Measurements from ENCODE around the gene MYADML2. TPM values are rescaled to one million over a fixed set of nuclear protein-coding genes. Genes with fewer than 3 reads are reported as not detected.

The MYADML2 gene
- total RNA-seq, 1 donor from 2014 or later: not detected

- DNase-seq (ENCODE audit: low spot score): no peak
- H3K4me3 Mint-ChIP-seq (ENCODE audit: unreplicated experiment): no peak overlapping the region
Measured at GRCh38 chr17:81906476-81907218, 40.4 kb downstream of the MYADML2 start.

GRCh38 chr17:81905993-81906392 lies 41.0 kb downstream of the MYADML2 start:
- H3K4me3 Mint-ChIP-seq (ENCODE audit: unreplicated experiment): no peak overlapping the region
- DNase-seq (ENCODE audit: low spot score): no peak

More at GRCh38 chr17:81906476-81907218, 40.4 kb downstream of the MYADML2 start:
- H3K27me3 Mint-ChIP-seq (ENCODE audit: unreplicated experiment): peaks cover 7% of the 10 kb centered on the region
- no peaks in the 10 kb centered on the region for H3K36me3 Mint-ChIP-seq (ENCODE audit: low read depth, unreplicated experiment)
- H3K4me1 Mint-ChIP-seq (ENCODE audit: unreplicated experiment): no peaks in the 10 kb centered on the region
- no peaks in the 10 kb centered on the region for H3K9me3 Mint-ChIP-seq (ENCODE audit: unreplicated experiment)
- TF ChIP-seq CTCF (IDR thresholded peaks at IDR 0.05; ENCODE audit: unreplicated experiment): no peak
- no peak overlapping the region for H3K27ac Mint-ChIP-seq (ENCODE audit: unreplicated experiment)

GRCh38 chr17:81905424-81905875 lies 41.6 kb downstream of the MYADML2 start:
- Mint-ChIP-seq H3K4me3 (ENCODE audit: unreplicated experiment) (no peak overlapping the region), H3K36me3 (ENCODE audit: low read depth, unreplicated experiment) (peaks cover 7% of the 10 kb centered on the region), H3K27me3 (ENCODE audit: unreplicated experiment) (peaks cover 12% of the 10 kb centered on the region), H3K27ac (ENCODE audit: unreplicated experiment) (no peak overlapping the region), H3K4me1 (ENCODE audit: unreplicated experiment) (no peaks in the 10 kb centered on the region), H3K9me3 (ENCODE audit: unreplicated experiment) (no peaks in the 10 kb centered on the region)
- DNase-seq (ENCODE audit: low spot score): no peak
- TF ChIP-seq CTCF (IDR thresholded peaks at IDR 0.05; ENCODE audit: unreplicated experiment): no peak

More at GRCh38 chr17:81905993-81906392, 41.0 kb downstream of the MYADML2 start:
- Mint-ChIP-seq H3K27ac (ENCODE audit: unreplicated experiment) (no peak overlapping the region), H3K9me3 (ENCODE audit: unreplicated experiment) (no peaks in the 10 kb centered on the region), H3K4me1 (ENCODE audit: unreplicated experiment) (no peaks in the 10 kb centered on the region), H3K27me3 (ENCODE audit: unreplicated experiment) (peaks cover 11% of the 10 kb centered on the region), H3K36me3 (ENCODE audit: low read depth, unreplicated experiment) (peaks cover 3% of the 10 kb centered on the region)
- TF ChIP-seq CTCF (IDR thresholded peaks at IDR 0.05; ENCODE audit: unreplicated experiment): no peak

GRCh38 chr17:81904600-81905423 lies 42.2 kb downstream of the MYADML2 start:
- Mint-ChIP-seq H3K27ac (ENCODE audit: unreplicated experiment) (no peak overlapping the region), H3K4me1 (ENCODE audit: unreplicated experiment) (no peaks in the 10 kb centered on the region), H3K9me3 (ENCODE audit: unreplicated experiment) (no peaks in the 10 kb centered on the region), H3K4me3 (ENCODE audit: unreplicated experiment) (no peak overlapping the region), H3K27me3 (ENCODE audit: unreplicated experiment) (peaks cover 14% of the 10 kb centered on the region), H3K36me3 (ENCODE audit: low read depth, unreplicated experiment) (peaks cover 11% of the 10 kb centered on the region)
- TF ChIP-seq CTCF (IDR thresholded peaks at IDR 0.05; ENCODE audit: unreplicated experiment): no peak
- no peak for DNase-seq (ENCODE audit: low spot score)

All from endothelial cell (in vitro differentiated cells).